T-helper 1 cell treated with Interleukin-12 subunit alpha and Interleukin-12 subunit beta and Interleukin-4 antibody, amounts not matched to agents 30 μg/mL and 1 μg/mL, for 36 hours (primary cell): Measurements from ENCODE around the gene IGLL5.

Experiments
- H3K27ac Mint-ChIP-seq: one replicate; pipeline ENCODE4 v1.8.0; 2021; ENCODE audit warnings: mild to moderate bottlenecking, mixed read lengths
- H3K27me3 Mint-ChIP-seq: one replicate; pipeline ENCODE4 v1.8.0; 2021; ENCODE audit warnings: low read depth, mixed read lengths
- H3K36me3 Mint-ChIP-seq: one replicate; pipeline ENCODE4 v1.8.0; 2021; ENCODE audit warnings: low read depth, mixed read lengths
- H3K4me1 Mint-ChIP-seq: one replicate; pipeline ENCODE4 v1.8.0; 2021; ENCODE audit warnings: low read depth, mixed read lengths
- H3K4me3 Mint-ChIP-seq: one replicate; pipeline ENCODE4 v1.8.0; 2021; ENCODE audit warnings: mild to moderate bottlenecking, moderate library complexity, mixed read lengths
- H3K9me3 Mint-ChIP-seq: one replicate; pipeline ENCODE4 v1.8.0; 2021; ENCODE audit warnings: mixed read lengths

The IGLL5 gene

DNA sequence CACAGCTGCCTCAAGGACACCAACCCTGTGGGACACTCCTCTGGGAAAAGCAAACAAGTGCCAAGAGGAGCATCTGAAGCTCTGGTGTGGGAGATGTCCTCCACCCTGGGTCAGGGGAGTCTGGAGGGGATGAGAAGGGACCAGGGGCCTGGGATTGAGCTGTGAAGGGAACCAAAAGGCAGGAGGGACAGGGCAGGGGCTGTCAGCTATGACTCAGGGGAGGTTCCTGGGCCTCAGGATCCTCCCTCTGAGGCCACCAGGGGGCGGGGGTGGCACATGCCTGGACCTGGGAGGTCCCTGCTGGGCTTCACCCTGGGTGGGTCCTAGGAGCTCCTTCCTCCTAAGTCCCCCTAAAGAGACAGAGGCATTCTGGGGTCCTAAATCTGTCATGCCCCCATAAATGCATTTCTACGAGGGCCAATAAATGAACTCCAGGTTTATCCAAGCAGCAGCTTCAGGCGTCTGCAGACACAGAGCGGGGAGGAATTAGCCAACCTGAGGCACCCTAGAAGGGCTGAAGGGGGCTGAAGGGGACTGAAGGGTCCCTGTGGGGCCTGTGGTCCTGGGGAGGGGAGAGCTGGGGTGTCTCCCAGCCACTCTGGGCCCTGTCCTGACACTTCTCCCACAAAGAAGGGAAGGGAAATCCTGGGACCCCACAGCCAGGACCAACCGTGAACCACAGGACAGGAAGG is 31.9 kb upstream of the IGLL5 start:
- H3K27me3 Mint-ChIP-seq, result peaks cover 54% of the 10 kb centered on the region

DNA sequence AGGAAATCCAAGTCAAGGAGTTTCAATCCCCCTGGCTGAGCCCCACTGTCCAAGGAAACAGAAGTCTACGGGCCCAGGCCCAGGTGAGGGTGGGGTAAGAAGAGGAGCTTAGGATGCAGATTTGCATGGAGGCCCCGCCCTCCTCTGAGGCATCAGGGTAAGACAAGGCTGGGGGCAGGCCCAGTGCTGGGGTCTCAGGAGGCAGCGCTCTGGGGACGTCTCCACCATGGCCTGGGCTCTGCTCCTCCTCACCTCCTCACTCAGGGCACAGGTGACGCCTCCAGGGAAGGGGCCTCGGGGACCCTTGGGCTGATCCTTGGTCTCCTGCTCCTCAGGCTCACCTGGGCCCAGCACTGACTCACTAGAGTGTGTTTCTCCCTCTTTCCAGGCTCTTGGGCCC is 31.3 kb upstream of the IGLL5 start:
- Mint-ChIP-seq H3K27ac (no peak overlapping the region), H3K36me3 (no peaks in the 10 kb centered on the region), H3K4me1 (no peaks in the 10 kb centered on the region), H3K4me3 (no peak overlapping the region), H3K9me3 (no peaks in the 10 kb centered on the region), H3K27me3 (peaks cover 59% of the 10 kb centered on the region)

More for the DNA sequence above, 31.9 kb upstream of the IGLL5 start:
- no peaks in the 10 kb centered on the region for H3K9me3 Mint-ChIP-seq
- H3K27ac Mint-ChIP-seq, result no peak overlapping the region
- H3K4me1 Mint-ChIP-seq, result no peaks in the 10 kb centered on the region
- H3K36me3 Mint-ChIP-seq, result no peaks in the 10 kb centered on the region
- no peak overlapping the region for H3K4me3 Mint-ChIP-seq

DNA sequence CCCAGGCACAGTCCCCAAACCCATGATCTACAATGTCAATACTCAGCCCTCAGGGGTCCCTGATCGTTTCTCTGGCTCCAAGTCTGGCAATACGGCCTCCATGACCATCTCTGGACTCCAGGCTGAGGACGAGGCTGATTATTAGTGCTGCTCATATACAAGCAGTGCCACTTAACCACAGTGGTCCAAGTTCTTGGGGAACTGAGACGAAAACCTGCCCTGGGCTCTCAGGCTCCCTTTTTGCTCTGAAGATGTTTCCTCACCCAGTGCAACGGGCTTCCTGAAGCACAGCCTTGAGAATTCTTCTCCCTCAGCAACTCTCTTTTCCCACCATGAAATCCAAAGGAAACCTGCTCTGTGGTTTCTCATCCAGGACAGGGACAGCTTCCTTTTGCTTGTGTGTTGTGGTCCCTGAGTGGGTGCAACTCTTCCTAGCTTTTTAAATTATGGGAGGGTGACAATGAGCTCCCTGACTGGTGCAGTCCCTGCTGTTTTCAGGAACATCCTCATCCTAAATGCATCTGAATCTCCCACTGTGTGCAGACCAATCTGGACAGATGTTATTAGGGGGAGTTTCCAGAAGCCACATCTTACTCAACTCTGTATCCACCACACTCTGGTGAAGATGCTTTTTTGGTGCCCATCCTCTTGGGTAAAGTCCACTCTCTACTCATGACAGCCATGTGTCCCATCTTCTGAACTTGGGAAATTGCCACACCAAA is 30.6 kb upstream of the IGLL5 start:
- Mint-ChIP-seq H3K27me3 (peaks cover 66% of the 10 kb centered on the region), H3K36me3 (no peaks in the 10 kb centered on the region), H3K4me1 (no peaks in the 10 kb centered on the region), H3K27ac (no peak overlapping the region), H3K4me3 (no peak overlapping the region), H3K9me3 (no peaks in the 10 kb centered on the region)

DNA sequence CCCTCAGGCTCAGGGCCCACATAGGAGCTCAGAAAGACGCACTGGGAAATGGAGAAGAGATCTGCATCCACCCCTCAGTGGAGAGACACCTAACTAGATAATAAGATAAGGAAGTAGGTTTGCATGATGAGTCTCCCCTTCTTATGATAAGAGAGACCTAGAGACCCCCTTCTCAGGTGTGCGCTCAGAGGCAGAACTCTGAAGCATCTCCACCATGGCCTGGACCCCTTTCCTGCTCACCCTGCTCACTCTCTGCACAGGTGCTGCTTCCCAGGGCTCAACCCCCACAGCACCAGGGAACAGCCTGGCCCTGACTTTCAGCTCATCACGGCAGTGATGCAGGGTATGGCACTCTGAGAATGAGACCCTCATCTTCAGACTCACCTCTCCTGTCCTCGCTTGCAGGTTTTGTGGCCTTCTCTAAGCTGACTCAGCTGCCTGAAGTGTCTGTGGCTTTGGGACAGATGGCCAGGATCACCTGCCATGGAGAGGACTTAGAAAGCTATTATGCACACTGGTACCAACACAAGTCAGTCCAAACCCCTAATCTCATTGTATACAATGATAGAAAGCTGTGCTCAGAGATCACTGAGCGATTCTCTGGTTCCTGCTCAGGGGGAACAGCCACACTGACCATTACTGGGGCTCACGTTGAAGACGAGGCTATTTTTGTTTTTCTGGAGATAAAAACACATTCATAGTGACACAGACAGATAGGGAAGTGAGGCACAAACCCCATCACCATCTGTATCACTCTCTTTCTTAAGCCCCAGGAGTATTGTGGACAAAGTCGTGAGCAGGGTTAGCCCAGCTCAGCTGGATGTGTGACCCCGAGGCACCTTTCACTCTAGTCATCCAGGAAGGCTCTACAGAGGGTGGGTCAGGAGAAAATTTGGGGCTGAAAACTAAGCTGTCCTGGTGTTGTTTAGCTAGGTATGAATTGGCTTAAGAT is 29.7 kb upstream of the IGLL5 start:
- H3K4me1 Mint-ChIP-seq, result no peaks in the 10 kb centered on the region
- H3K4me3 Mint-ChIP-seq, result no peak overlapping the region
- H3K36me3 Mint-ChIP-seq, result no peaks in the 10 kb centered on the region
- H3K27ac Mint-ChIP-seq, result no peak overlapping the region
- no peaks in the 10 kb centered on the region for H3K9me3 Mint-ChIP-seq
- H3K27me3 Mint-ChIP-seq, result peaks cover 59% of the 10 kb centered on the region

DNA sequence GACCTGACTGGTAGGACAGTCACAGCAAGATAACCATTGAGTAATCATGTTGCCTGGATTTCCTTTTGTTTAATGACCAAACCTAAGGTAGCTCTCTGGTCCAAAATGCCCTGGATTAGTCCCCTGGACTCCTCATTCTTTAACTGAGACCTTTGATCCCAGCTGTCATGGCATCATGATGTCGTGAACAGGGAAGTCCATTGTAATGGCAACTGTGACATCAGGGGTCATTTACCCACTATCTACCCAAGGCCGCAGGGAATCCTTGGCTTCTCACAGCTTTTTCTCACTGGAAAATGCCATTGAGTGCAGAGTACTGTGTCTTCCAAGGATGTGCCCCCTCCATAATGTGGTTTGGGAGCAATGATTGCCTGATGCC is 29.1 kb upstream of the IGLL5 start:
- Mint-ChIP-seq H3K4me1 (no peaks in the 10 kb centered on the region), H3K27me3 (peaks cover 55% of the 10 kb centered on the region), H3K9me3 (no peaks in the 10 kb centered on the region), H3K27ac (no peak overlapping the region), H3K4me3 (no peak overlapping the region), H3K36me3 (no peaks in the 10 kb centered on the region)

DNA sequence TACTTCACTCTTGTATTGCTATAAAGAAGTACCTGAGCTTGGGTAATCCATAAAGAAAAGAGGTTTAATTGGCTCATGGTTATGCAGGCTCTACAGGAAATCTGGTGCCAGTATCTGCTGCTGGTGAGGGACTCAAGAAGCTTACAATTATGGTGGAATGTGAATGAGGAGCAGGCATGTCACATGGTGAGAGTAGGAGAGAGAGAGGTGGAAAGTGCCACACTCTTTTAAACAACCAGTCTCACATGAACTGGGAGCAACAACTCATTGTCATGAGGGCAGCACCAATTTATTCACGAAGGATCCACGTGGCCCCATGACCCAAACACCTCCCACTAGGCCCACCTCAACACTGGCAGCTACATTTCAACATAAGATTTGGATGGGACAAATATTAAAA is 24.6 kb upstream of the IGLL5 start:
- H3K4me3 Mint-ChIP-seq, result no peak overlapping the region
- H3K4me1 Mint-ChIP-seq, result peaks cover 25% of the 10 kb centered on the region
- no peak overlapping the region for H3K27ac Mint-ChIP-seq
- no peaks in the 10 kb centered on the region for H3K36me3 Mint-ChIP-seq
- peaks cover 60% of the 10 kb centered on the region for H3K27me3 Mint-ChIP-seq
- H3K9me3 Mint-ChIP-seq, result no peaks in the 10 kb centered on the region

DNA sequence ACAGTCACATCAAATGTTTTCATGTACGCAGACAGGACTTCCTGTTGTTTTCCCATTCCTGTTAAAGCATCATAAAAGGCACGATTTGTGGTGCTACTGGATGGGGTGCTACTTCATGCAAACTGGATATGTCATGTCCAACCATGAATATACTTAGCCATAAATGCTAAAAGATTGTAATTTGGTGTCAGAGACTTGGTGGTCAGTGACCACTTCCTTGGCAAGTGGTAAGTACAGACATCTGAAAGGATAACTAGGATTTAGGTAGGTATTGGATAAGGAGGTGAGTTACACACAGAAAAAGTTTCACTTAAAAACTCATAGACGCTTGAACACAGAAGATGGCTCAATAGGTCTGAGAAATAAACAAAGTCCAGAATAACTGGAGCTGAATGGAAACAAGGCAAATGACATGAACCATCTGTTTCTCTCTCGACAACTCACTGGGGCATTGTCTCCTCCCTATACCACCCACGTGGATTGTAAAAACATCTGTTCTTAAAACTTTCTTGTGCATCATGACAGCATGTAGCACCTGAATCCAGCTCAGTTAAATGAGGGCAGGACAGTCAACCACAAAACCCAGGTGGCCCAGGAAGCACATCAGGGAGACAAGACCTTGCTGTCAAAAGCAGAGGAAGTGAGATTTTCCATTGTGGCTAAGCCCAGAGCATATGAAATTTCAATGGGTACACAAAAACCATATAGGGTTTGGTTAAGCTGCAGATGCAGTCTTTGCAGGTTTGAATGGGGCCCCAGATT is 22.1 kb upstream of the IGLL5 start:
- Mint-ChIP-seq H3K9me3 (no peaks in the 10 kb centered on the region), H3K4me1 (peaks cover 25% of the 10 kb centered on the region), H3K27me3 (peaks cover 55% of the 10 kb centered on the region), H3K4me3 (no peak overlapping the region), H3K27ac (no peak overlapping the region), H3K36me3 (no peaks in the 10 kb centered on the region)

DNA sequence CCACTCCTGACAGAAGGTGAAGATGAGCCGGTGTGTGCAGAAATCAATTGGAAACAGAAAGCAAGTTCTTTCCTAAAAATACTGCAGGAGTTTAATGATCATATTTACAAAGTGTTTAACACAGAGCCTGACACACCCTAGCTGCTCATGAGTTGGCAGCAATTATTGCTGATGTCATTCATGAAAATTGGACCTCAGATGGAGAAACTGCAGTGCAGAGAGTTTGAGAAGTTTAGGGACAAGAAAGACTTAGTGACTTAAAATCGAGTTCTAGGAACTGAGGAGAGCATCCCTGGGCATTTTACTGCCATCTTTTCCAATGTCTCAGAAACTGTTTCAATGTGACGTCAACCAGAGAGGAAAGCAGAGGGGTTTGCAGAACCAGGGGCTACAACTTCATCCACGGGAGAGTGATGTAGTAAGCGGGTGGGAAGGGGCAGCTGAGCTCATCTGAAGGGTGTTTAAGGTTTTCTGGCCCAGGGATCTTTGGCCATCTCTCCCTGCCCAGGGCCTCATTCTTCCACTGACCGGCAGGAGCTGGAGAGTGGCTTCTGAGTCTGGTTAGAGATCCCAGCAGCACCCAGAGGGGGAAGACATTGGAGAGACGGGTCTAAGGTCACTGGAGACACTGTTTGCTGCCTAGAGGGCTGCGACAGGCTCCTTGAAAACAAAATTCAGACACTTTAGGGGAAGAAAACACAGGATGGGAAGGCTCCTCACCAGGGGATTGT is 21.1 kb upstream of the IGLL5 start:
- peaks cover 55% of the 10 kb centered on the region for H3K27me3 Mint-ChIP-seq
- H3K4me1 Mint-ChIP-seq, result peaks cover 25% of the 10 kb centered on the region
- no peak overlapping the region for H3K4me3 Mint-ChIP-seq
- H3K9me3 Mint-ChIP-seq, result no peaks in the 10 kb centered on the region
- no peaks in the 10 kb centered on the region for H3K36me3 Mint-ChIP-seq
- no peak overlapping the region for H3K27ac Mint-ChIP-seq

DNA sequence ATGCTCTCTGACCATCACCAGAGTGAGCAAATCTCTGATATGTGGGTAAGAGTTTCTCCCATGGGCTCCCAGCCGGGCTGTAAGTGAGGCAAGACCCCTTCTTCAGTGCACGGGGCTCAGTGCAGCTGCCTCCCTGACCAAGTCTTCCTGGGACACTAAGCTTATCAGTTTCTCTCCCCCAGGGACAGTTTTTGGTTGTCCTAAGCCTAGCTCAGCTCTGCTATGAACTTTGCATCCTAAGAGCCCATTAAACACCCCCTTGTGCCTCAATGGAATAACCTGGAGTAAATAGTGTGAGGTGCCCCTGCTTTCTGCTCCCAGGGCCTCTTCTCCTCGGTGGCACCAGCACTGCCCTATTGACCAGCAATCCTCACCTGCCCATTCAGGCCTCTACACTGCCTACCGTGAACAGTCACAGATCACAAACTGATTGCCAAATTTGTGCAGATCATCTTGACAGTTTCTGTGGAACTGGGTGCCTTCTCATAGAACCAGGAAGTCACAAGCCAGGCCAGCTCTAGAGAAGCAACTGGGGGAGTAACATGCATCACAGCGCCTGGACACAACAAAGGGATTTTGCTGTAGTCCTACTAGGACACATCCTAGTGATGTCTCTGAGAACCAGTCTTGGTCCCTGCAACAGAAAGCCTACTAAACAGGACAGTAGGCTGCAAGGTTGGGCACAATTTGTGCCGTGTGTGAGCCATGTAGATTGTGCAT is 19.5 kb upstream of the IGLL5 start:
- Mint-ChIP-seq H3K9me3 (no peaks in the 10 kb centered on the region), H3K36me3 (no peaks in the 10 kb centered on the region), H3K4me3 (no peak overlapping the region), H3K27me3 (peaks cover 52% of the 10 kb centered on the region), H3K27ac (no peak overlapping the region), H3K4me1 (peaks cover 25% of the 10 kb centered on the region)

DNA sequence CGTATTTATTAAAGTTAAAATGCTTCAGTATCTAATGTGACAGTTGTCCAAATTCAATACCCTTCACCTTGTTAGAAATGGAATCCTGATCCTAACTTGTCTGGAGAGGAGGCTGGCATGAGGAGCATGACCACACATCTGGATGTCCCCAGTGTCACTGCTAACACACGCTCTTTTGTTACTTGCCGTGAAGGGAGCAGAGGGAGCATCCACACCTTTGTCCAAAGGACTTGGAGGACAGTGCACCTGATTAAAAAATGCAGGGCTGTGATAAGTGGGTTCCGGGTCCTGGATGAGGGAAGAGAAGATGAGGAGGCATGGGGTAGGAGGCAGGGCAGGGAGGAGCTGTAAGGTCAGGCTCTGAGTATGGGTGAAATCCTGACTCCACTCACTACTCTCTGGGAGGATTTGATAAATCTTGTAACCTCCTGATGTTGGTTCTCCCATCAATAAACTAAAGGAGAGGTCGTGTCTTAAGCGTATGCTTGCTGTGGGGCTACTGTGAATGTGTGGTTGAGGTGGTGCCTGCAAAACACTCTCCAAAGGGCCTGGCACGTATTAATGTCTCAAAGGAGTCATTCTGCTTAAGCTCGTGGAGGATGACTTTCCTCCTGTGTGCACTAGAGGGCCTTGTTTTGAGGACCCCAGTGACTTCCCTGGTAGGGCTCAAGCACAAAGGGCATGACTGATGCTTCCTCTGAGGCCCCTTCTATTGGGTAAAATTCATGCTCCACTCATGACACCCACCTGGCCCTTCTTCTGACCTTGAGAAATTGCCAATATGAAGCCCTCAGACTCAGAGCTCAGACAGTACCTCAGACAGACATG is 16.8 kb upstream of the IGLL5 start:
- Mint-ChIP-seq H3K27ac (no peak overlapping the region), H3K4me1 (peaks cover 6% of the 10 kb centered on the region), H3K36me3 (no peaks in the 10 kb centered on the region), H3K27me3 (peaks cover 58% of the 10 kb centered on the region), H3K4me3 (no peak overlapping the region), H3K9me3 (no peaks in the 10 kb centered on the region)

DNA sequence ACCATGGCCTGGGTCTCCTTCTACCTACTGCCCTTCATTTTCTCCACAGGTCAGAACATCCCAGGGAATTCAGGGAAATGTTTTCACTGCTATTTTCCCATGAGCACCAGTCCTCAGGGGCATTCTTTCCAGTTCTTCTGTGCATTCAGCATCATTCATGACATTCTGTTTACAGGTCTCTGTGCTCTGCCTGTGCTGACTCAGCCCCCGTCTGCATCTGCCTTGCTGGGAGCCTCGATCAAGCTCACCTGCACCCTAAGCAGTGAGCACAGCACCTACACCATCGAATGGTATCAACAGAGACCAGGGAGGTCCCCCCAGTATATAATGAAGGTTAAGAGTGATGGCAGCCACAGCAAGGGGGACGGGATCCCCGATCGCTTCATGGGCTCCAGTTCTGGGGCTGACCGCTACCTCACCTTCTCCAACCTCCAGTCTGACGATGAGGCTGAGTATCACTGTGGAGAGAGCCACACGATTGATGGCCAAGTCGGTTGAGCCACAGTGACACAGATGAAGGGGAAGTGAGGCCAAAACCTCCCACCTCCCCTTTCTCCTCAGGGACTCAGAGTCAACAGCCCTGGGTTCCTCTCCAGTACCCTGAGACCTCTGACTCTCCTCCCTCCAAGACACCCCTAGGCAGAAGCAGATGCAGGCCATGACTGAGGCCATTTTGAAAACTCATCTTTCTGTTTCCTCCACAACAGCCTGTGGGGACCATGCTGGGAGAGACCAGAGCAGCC is 15.9 kb upstream of the IGLL5 start:
- peaks cover 57% of the 10 kb centered on the region for H3K27me3 Mint-ChIP-seq
- H3K4me1 Mint-ChIP-seq, result no peaks in the 10 kb centered on the region
- no peak overlapping the region for H3K27ac Mint-ChIP-seq
- no peaks in the 10 kb centered on the region for H3K36me3 Mint-ChIP-seq
- H3K9me3 Mint-ChIP-seq, result no peaks in the 10 kb centered on the region
- H3K4me3 Mint-ChIP-seq, result no peak overlapping the region
